ENCODE data around the gene LRRC74A. TPM values are rescaled to one million over a fixed set of nuclear protein-coding genes. Genes with fewer than 3 reads are reported as not detected.

Gene LRRC74A
- total and polyA plus RNA-seq, 9 of the 15 experiments (the other 6 are each of a cell fraction or from before 2014, with no cell fraction given): not detected

GRCh38 chr14:76777721-76778120 lies 48.5 kb upstream of the LRRC74A start:
- no peaks in the 10 kb centered on the region for H3K9me3 ChIP-seq (replicated peaks; ENCODE audit: control insufficient read depth, insufficient read depth, low read depth, low read length)
- ChIA-PET CTCF (ENCODE audit: low intra/inter-chr PET ratio) (no interaction called here), POLR2A (no interaction called here)
- intact Hi-C loops (cut with micrococcal nuclease) (no loop called here), in situ Hi-C loops (cut with MboI) (no loop called here)
- WGBS (ENCODE audit: insufficient coverage, low coverage, missing lambda C conversion rate): 43% methylated on average over 6 of the region's 9 CpGs
- FAIRE-seq (no peak), ATAC-seq (no peak), DNase-seq (ENCODE audit: extremely low read depth in 1 of 4, low spot score in 3 of 4) (no peak)
- TF ChIP-seq CBFA2T2 (conservative IDR thresholded peaks at IDR 0.05) (no peak), RBBP5 (IDR thresholded peaks at IDR 0.05; ENCODE audit: borderline replicate concordance, insufficient read depth, low read length, poor library complexity, severe bottlenecking) (no peak), XRCC4 (IDR thresholded peaks at IDR 0.05; ENCODE audit: extremely low read depth, insufficient read depth, insufficient read length) (no peak), ASH1L (IDR thresholded peaks at IDR 0.05; ENCODE audit: borderline replicate concordance, low read depth, partially characterized antibody) (no peak), HMGN3 (IDR thresholded peaks at IDR 0.05; ENCODE audit: borderline replicate concordance, extremely low read depth, insufficient read length, low read depth, low read length) (no peak), MED1 (CRISPR knock-in tag; IDR thresholded peaks at IDR 0.05; ENCODE audit: borderline replicate concordance) (no peak)
- H3K27me3 ChIP-seq (ENCODE audit: control insufficient read depth in 2 of 2, insufficient read depth in 2 of 2, low read length in 2 of 2): no peaks in the 10 kb centered on the region
- no TSS peak for BruUV-seq (replicated peaks)
- no peak overlapping the region for H3K27ac ChIP-seq (ENCODE audit: extremely low read depth, low read depth, low read length)
- no peaks in the 10 kb centered on the region for H3K79me2 ChIP-seq (ENCODE audit: control insufficient read depth, insufficient read depth, low read length)
- no peak overlapping the region for H3K9ac ChIP-seq (ENCODE audit: insufficient read depth in 1 of 2, low read depth in 2 of 2, low read length in 2 of 2)
- H3K4me3 ChIP-seq: no peak overlapping the region
- no peak overlapping the region for H2AFZ ChIP-seq (ENCODE audit: low read depth, low read length)
- peaks cover 5% of the 10 kb centered on the region; the same call in 2 of the 3 replicates for H3K36me3 ChIP-seq (ENCODE audit: control insufficient read depth, insufficient read depth, low read length)
- H4K20me1 ChIP-seq (replicated peaks; ENCODE audit: control insufficient read depth, insufficient read depth, low read length): no peaks in the 10 kb centered on the region
- H3K4me1 ChIP-seq (replicated peaks in 1 of 2; ENCODE audit: control insufficient read depth in 2 of 2, insufficient read depth in 2 of 2, low read length in 2 of 2): peaks cover 31 to 48% of the 10 kb centered on the region in 2 experiments
- H3K9me1 ChIP-seq (ENCODE audit: control insufficient read depth, insufficient read depth, low read length): peaks cover 4% of the 10 kb centered on the region
- H3K4me2 ChIP-seq (ENCODE audit: insufficient read depth, low read length): no peak overlapping the region

All from K562 (cell line).